NOMO-1 treated with DMSO at 0.1 percent for 48 hours (cell line): ENCODE results near the gene SSX2IP.

Experiments used
- DNase-seq: peaks from one replicate; lab custom pipeline; 2025; ENCODE audit not compliant: unreplicated experiment; lab: John Stamatoyannopoulos, UW

SSX2IP gene

DNA sequence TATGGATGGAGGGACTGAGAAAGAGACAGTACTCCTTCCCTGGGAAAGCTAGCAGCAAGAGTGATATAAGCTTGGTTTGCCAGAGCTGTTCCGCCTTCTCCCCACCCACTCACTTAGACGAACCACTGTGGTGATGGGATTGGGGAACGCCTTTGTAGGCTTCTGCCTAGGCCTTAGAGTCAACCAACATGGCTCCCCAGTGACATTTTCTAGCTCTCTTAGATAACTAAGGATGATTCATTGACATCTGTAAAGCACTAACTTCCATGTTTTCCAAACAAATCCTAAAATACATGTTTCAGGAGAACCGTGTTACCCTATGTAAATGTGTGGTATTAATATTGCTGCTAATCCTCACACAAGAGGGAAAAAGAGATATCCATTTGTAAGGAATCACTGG lies 21.6 kb upstream of the SSX2IP start:
- DNase-seq: no peak

DNA sequence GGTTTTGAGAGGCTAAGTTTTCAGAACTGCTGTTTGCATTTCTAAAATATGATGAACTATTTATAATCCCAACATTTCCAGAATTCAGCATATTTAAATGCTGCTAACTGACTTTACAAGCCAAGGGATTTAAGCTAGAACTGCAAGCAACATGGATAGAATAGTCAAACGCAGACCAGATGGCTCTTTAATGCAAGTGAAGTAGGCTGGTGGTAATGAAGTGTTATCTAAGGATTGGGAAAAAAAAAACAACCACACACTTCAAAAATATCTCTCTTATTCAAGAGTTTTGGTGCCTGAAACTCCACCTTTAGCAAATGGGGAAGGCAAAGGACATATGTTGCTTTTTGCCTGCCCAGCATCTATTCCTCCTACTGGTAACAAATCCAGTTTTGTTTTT lies 20.9 kb upstream of the SSX2IP start:
- DNase-seq: no peak

DNA sequence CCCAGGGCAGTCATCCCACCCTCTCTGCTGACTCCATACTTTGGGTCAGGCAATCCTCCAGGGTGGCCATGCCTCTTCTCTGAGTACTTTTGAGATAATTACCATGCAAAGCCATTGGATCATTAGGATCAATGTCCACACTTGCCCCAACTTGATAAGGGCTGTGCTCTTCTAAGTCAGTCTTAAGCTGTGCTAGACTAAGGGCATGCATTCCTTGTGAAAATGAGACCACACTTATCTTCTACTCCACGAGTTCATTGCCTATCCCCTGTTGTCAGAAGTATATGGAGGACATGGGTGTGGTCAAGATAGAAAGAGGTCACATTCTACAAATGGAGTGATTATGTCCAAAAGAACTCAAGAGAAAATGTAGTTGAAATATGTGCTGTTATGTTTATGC lies 18.9 kb upstream of the SSX2IP start:
- DNase-seq: no peak

DNA sequence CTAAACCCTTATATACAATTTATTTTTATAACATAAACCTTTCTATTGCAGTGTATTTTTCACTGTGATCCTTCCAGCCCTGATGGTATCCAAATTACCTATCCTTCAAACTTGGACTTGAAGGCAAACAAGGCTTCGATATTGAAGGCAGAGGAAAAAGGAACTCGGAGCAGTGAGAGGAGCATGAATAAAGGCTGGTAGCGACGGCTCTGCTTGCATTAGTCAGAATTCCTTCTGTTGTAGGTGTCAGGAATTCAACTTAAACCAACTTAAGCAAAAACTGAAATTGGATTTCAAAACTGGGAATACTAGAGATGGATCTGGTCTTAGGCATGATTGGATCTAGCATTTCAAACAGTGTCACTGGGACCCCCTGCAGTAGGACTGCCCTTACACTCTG lies 17.8 kb upstream of the SSX2IP start:
- DNase-seq: no peak

DNA sequence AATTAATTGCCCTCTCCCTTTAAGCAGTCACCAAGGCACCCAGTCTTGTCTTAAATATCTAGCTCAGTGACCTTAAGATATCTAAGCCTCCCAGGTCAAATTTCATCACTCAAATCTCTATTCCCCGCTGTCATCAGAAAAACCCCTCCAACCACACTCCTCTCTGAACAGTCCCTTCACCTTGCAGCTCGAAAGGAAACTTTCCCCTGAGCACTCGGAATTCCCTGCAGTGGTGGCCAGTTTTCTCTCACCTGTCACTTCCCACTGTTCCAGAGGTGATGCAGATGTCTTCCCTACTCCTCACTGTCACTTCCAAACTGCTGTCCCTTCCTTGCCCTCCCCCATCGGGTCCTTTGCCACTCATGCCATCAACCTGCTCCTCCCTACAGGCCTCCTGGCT lies 15.3 kb upstream of the SSX2IP start:
- DNase-seq: no peak

DNA sequence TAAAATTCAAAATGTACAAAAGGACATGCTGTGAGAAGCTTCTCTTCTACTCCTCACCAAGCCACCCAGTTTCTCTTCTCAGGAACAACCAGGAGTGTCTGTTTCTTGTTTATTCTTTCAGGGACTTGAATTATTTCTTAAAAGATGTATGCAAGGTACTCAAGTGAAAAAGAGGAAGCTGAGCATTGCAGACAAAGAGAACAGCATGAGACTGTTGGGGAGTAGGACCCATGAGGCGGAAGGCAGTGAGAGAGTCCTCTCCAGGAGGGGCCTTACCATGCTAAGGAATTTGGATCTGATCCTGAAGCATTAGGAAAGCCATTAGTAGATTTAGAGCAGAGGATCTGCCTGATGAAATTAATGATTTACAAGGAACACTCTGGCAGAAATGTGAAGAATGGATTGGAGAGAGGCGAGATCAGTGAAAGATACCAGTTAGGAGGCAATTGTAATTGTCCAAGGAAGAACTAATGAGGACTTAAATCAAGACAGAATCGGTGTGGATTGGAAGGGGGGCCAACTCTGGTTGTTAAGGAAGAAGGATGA lies 14.7 kb upstream of the SSX2IP start:
- peak; percentile 62 for DNase-seq

DNA sequence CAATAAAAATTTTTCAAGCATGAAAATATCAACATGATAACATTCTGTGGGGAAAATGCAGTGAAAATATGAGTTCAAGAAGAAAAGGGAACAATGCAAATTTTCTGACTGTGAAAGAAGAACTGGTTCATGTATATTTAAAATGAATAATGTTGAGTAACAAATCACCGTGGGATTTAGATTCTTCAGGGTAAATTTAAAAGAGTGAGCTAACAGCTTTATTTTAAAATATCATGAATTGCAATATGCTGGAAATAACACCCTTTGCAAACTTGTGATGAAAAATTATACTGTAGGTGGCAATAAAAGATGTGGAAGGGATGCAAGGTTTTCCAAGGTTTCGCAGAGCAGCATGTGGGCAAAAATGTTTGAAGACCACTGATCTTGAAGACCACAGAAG lies 13.2 kb upstream of the SSX2IP start:
- DNase-seq: no peak

DNA sequence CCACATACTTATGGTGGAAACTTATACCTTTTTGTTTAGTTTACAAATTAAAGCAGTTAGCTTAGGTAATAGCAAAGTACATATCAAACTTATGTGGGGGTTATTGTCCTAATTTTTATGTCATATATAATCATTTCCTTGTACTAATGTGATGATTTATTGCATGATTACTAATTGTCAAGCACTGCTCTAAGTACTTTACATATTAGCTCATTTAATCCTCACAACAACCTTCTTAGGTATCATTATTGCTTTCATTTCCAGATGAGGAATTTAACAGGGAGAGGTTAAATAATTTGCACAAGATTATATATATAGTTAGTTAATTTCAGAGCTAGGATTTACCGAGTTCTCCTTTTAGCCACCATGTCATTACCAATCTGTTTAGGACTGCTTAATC lies 11.9 kb upstream of the SSX2IP start:
- no peak for DNase-seq

DNA sequence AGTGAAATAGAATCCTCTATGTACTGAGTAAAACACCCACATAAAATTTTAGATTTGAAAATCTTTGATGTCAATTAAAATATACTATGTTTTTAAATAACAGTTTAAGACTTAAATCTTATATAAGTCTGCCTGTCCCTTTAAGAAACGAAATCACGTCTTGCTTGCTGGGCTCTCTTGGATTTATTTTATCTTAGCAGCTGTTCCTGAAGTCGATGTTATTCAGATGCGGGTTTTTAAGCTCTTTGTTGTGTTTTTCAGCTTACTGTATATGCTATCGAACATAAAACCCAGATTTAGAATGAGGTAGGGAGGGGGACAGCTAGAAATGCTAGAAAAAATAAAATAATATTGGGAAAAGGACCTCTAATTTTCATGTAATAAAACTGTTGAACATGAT lies 11.1 kb upstream of the SSX2IP start:
- DNase-seq: no peak

DNA sequence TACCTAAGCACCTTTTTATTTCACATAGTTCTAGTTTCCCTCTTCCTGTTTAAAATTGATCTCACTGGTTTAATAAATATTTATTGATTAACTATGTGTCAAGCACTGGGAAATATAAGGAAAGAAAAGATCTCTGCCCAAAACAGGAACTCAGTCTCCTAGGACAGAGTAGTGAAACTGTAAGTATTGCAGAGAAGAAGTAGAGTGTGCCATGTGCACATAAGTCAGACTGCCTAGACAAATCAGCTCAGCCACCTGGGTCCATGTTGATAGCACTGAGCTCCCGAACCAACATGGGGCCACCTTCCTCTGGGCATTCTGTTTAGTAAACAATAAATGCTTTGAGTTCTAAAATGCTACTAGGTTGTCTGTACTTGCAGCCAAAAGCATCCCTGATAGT lies 9.8 kb upstream of the SSX2IP start:
- DNase-seq: peak; percentile 76

DNA sequence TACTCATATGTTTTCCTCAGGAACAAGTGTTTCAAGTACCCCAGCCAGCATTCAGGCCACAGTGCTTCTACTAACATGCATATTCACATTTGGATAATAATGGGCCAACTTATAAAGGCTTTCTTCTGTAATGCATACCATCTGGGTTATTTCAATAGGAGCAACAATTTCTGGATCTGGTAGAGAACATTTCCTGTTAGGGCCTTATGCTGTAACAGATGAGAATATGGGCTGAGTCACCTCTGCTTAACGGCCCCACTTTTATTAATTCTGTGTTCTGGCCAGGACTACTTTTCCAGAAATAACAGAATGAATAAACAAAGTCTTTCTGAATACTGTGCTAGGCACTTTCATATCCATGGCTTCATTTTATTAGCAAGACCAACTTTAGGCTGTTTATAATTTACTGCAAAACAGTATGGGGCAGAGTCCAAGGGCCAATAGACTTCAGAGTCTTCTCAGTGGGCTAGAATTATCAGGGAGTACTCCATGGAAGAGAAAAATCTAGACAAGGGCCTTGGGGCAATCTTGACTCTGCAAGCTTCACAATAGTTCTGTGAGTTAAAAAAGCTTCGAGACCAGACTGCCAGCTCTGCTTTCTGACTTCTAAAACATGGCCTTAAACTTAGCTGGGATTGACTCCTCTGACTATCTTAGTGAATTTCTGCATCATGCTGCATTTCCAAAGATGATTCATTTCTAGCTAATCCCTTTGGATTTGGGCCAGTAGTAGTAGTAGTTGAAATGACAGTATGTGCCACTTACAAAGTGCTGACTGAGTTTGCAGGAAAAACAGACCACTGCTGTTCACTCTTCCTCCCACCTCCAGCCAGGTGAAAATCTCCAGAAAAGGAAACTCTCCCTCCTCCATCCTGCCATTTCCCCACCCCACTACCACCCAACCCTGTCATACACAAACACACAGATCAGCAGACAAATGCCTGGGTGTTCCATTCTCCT lies 8.2 kb upstream of the SSX2IP start:
- no peak for DNase-seq

DNA sequence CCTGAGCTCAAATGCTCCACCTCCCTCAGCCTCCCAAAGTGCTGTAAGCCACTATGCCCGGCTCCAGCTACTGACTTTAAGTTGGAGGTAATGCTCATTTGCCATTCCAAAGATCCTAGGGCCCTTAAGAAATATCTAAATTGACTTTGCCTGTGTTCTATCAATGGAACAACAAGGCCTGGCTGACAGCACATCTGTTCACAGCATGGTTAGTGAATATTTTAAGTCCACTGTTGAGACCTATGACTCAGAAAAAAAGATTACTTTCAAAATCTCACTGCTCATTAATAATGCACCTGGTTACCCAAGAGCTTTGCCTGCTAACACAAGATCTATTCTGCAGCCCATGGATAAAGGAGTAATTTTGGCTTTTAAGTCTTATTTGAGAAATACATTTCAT lies 3.5 kb upstream of the SSX2IP start:
- no peak for DNase-seq

DNA sequence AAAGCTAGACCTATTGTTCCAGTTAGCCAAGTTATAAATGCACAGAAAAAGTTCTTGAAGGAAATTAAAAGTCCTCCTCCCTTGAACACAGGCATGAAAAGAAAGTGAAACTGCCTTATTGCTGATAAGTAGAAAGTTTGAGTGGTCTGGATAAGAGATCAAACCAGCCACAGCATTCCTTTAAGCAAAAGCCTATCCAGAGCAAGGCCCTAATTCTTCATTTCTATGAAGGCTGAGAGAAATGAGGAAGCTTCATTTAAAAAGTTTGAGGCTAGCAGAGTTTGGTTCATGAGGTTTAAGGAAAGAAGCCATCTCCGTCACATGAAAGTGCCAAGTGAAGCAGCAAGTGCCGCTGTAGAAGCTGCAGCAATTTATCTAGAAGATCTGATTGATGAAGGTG lies 2.7 kb upstream of the SSX2IP start:
- peak; percentile 7 for DNase-seq

DNA sequence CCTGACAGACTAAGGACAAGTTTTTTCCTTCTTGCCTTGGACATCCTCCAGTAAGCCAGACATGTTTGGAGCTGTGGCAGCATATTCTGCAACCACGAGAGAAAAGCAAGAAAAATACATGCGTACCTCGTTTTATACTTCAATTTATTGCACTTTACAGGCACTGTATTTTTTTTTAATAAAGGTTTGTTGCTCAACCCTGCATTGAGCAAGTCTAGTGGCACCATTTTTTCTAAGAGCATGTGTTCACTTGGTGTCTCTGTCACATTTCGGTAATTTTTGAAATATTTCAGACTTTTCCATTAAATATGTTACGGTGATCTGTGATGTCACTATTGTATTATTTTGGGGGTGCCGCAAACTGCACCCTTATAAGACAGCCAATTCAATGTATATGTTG lies 2.1 kb upstream of the SSX2IP start:
- no peak for DNase-seq

DNA sequence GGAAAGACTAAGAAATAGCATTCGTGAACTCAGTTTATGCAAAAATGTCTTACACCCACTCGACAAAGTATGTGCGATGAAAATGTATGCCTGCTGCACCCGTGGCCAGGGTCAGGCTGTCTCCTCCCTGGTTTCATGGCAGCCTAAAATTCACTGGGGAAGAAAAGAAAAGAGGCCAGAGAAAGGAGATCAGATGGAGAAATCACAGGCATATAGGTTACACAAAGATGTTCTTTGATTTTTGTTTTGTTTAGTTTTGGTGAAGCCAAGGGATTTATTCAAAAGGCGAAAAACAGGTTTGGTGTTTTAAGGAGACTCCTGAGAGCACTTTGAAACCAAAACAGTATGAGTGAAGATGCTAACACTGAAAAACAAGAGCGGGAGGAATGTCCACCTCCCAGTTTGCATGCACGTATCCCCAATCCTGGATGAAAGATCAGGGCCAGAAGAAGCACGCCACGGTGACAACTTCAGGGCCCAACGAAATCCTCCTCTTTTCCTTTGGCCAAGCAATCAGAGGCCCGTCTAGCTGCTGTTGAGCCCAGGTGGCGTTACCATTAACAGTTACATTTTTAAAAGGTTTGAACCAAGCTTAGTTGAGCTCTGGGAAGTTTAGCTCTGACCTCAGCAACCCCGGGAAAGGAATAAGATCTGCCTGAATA lies 992 bp upstream of the SSX2IP start:
- no peak for DNase-seq

DNA sequence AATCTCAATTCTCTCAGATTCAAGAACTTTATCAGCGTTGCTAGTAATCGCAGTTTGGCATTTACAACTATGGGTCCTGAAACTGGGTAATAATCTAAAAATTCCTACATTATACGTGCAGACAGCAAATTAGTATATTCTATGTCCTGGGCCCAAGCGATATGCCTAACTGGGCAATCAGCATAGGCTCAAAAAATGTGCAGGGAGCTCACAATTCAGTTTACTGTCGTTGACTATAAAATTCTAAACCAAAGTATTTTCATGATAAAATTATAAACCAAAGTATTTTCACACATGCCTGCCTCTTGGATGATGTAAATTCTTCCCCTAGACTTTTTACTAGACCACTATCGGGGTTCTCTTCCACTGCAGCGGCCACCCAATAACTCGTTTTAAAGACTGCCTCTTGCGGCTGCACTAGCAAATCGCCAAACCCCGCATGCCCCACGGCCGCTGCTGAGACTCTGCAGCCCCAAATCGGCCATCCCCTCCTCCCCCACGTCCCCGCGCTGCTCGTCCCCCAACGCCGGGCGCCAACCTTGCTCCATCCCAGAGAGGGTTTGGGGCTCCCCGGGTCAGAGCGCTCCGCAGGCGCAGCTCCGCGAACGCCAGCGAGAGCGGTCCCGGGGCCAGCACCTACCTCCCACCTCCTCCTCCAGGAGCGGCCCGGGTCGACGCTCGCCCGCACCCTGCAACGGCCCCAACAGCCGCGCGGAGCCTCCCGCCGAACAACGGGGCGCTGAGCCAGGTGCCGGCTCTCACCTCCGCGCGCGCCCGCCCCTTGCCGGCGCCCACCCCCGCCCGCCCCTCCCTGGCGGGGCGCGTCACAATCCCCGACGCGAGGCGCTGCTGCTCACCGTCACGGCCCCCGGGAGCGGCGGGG lies 506 bp downstream of the SSX2IP start:
- peak; percentile 33 for DNase-seq

DNA sequence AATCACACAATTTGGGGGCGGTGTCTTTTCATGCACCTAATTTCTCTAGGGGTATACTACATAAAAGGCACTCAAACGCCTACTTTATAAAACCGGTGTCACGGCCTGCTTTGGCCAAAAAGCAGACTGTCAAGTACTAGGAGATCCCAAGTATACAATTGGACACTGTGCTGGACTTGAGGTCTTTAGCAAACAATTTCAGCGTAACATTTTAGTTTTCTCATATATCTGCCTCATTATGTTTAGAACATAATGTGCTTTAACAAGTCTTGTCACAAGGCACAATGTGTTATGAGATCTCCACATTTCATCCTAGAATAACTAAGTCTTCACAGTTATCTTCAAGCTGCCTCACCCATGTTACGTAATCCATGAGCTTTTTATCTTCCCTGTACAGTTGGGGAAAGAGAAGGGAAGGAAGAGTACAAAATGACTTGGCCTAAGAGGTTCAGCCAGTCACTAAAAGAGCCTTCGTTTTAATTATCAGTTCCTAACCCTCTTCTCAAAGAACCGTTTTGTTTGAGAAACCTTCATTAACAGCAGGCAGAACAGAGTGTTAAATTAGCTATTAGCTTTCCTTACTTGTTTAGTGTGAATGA lies 1.7 kb downstream of the SSX2IP start:
- peak; percentile 33 for DNase-seq

DNA sequence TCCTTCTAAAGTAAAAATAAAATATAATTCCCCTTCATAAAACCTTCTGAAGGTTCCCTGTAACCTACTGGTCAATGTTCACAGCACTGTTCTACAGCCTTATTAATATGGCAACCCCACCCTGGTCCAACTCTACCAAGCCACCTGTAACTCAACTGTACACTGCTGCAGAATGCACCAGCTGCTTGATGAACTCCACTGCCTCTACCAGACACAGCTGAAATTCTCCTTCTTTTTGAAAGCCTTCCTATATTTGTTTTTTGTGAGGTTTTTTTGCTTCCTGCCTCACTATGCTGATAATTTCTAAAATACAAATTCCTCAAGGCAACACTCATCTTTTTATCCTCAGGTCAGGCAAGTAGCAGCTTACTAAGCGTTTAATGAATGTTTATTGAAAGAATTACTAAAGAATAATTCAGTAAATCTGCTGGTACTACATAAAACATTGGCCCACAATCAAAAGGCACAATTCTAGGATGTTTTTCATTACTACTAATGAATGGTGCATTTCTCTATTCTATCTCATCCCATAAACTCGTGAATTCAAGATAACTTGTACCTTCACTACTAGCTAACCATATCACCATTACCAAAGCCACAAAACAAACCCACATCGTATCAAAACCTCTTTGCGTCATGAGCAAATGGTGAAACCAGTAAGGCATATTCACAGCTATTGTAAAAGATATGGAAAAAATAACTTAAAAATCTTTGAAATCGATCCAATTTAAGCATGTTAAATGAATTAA lies 2.4 kb downstream of the SSX2IP start:
- DNase-seq: no peak

DNA sequence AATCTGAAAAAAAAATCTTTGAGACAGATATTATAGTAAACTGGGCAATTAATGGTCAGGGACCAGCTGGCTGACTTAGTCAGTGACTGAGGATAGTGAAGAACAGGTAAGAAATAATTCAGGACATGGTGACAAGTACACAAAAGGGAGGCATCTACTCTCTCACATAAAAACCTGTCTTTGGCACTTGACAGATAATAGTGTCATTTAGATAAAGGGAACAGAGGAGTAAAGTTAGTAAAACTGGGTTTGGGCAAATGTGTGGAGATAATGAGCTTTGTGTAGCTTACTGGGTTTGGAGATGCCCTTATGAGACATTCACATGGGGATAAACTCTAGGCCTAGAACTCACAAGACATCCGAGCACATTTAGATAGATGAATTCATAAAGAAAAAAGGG lies 4.0 kb downstream of the SSX2IP start:
- no peak for DNase-seq

DNA sequence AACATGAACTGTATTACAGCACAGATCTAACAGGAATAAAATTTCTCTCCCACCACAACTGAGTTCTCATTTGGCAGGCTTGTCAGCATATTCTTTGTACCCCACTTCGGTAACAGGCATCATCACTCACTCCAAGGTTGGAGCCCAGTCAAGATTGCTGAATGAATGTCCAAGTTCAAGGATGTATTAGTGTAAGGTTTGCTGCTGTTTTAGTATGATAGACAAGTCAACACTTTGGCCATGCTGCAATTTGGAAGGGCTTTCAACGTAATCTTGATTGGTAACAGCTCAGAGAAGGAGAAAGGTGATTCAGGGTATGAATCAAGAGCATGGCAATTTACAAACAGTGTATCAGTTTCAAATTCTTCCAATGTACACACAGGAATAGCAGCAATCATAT lies 6.8 kb downstream of the SSX2IP start:
- DNase-seq: no peak
